Measurements from ENCODE around the gene C11orf21. TPM values are rescaled to one million over a fixed set of nuclear protein-coding genes. Genes with fewer than 3 reads are reported as not detected.

The C11orf21 gene
- polyA plus RNA-seq, 1 donor (not counting 4 experiments of a cell fraction or from before 2014, with no cell fraction given) = not detected

- no peaks in the 10 kb centered on the region for H3K9me3 ChIP-seq (ENCODE audit: control insufficient read depth, low read depth, low read length)
- no peaks in the 10 kb centered on the region for H3K36me3 ChIP-seq (ENCODE audit: control insufficient read depth in 2 of 2, extremely low read depth in 1 of 2, insufficient read depth in 2 of 2, low read length in 2 of 2)
- DNase-seq (ENCODE audit: low read depth, low spot score) (no peak), FAIRE-seq (no peak)
- H3K9me1 ChIP-seq (ENCODE audit: control insufficient read depth, extremely low read depth, insufficient read depth, low read length) = no peaks in the 10 kb centered on the region
- no peaks in the 10 kb centered on the region for H3K79me2 ChIP-seq (ENCODE audit: control insufficient read depth, insufficient read depth, low read length)
- dilution Hi-C loops (cut with MboI; ENCODE audit: extremely low pct_ligation_motif_present, low sequenced_read_pairs) = no loop called here
- no peaks in the 10 kb centered on the region for H3K27me3 ChIP-seq (ENCODE audit: control insufficient read depth, extremely low read depth, insufficient read depth, low read length)
- no peak overlapping the region for H2AFZ ChIP-seq (ENCODE audit: control insufficient read depth, low read length)
- no peak overlapping the region for H3K27ac ChIP-seq (ENCODE audit: control insufficient read depth, insufficient read depth, low read length)
- no peak for TF ChIP-seq EZH2 (IDR thresholded peaks at IDR 0.05; ENCODE audit: low read length)
- TF ChIP-seq, protein P1, sequence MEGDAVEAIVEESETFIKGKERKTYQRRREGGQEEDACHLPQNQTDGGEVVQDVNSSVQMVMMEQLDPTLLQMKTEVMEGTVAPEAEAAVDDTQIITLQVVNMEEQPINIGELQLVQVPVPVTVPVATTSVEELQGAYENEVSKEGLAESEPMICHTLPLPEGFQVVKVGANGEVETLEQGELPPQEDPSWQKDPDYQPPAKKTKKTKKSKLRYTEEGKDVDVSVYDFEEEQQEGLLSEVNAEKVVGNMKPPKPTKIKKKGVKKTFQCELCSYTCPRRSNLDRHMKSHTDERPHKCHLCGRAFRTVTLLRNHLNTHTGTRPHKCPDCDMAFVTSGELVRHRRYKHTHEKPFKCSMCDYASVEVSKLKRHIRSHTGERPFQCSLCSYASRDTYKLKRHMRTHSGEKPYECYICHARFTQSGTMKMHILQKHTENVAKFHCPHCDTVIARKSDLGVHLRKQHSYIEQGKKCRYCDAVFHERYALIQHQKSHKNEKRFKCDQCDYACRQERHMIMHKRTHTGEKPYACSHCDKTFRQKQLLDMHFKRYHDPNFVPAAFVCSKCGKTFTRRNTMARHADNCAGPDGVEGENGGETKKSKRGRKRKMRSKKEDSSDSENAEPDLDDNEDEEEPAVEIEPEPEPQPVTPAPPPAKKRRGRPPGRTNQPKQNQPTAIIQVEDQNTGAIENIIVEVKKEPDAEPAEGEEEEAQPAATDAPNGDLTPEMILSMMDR (optimal IDR thresholded peaks at IDR 0.05 in 1 of 3, IDR thresholded peaks at IDR 0.05 in 1 of 3, conservative IDR thresholded peaks at IDR 0.05 in 1 of 3; ENCODE audit: extremely low read depth in 1 of 3, insufficient read depth in 2 of 3, low read length in 3 of 3) = no peak
- H4K20me1 ChIP-seq (ENCODE audit: control insufficient read depth, extremely low read depth, insufficient read depth, low read length) = no peaks in the 10 kb centered on the region
- no peak overlapping the region for H3K4me2 ChIP-seq (ENCODE audit: control insufficient read depth, extremely low read depth, insufficient read depth, low read depth, low read length)
- H3K4me3 ChIP-seq (ENCODE audit: control insufficient read depth in 2 of 3, extremely low read depth in 1 of 3, insufficient read depth in 2 of 3, low read depth in 1 of 3, low read length in 3 of 3) = no peak overlapping the region
- H3K4me1 ChIP-seq (ENCODE audit: control insufficient read depth, extremely low read depth, insufficient read depth, low read length) = peaks cover 10% of the 10 kb centered on the region
- no peak overlapping the region for H3K9ac ChIP-seq (ENCODE audit: control insufficient read depth, extremely low read depth, insufficient read depth, low read length)
These were observed 49.7 kb downstream of the C11orf21 start for GRCh38 chr11:2252018-2252417.

GRCh38 chr11:2251138-2251537 lies 50.6 kb downstream of the C11orf21 start:
- Histone ChIP-seq H3K4me1 (ENCODE audit: control insufficient read depth, extremely low read depth, insufficient read depth, low read length) (peaks cover under 1% of the 10 kb centered on the region), H3K27ac (ENCODE audit: control insufficient read depth, insufficient read depth, low read length) (no peak overlapping the region), H3K9ac (ENCODE audit: control insufficient read depth, extremely low read depth, insufficient read depth, low read length) (no peak overlapping the region), H3K36me3 (ENCODE audit: control insufficient read depth in 2 of 2, extremely low read depth in 1 of 2, insufficient read depth in 2 of 2, low read length in 2 of 2) (no peaks in the 10 kb centered on the region), H3K27me3 (ENCODE audit: control insufficient read depth, extremely low read depth, insufficient read depth, low read length) (no peaks in the 10 kb centered on the region), H3K4me3 (ENCODE audit: control insufficient read depth in 2 of 3, extremely low read depth in 1 of 3, insufficient read depth in 2 of 3, low read depth in 1 of 3, low read length in 3 of 3) (no peak overlapping the region), H3K4me2 (ENCODE audit: control insufficient read depth, extremely low read depth, insufficient read depth, low read depth, low read length) (no peak overlapping the region), H3K79me2 (ENCODE audit: control insufficient read depth, insufficient read depth, low read length) (no peaks in the 10 kb centered on the region), H4K20me1 (ENCODE audit: control insufficient read depth, extremely low read depth, insufficient read depth, low read length) (no peaks in the 10 kb centered on the region), H2AFZ (ENCODE audit: control insufficient read depth, low read length) (no peak overlapping the region), H3K9me1 (ENCODE audit: control insufficient read depth, extremely low read depth, insufficient read depth, low read length) (no peaks in the 10 kb centered on the region), H3K9me3 (ENCODE audit: control insufficient read depth, low read depth, low read length) (no peaks in the 10 kb centered on the region)
- dilution Hi-C loops (cut with MboI; ENCODE audit: extremely low pct_ligation_motif_present, low sequenced_read_pairs) = no loop called here
- no peak for TF ChIP-seq EZH2 (IDR thresholded peaks at IDR 0.05; ENCODE audit: low read length)
- TF ChIP-seq, protein P1 (optimal IDR thresholded peaks at IDR 0.05 in 1 of 3, IDR thresholded peaks at IDR 0.05 in 1 of 3, conservative IDR thresholded peaks at IDR 0.05 in 1 of 3; ENCODE audit: extremely low read depth in 1 of 3, insufficient read depth in 2 of 3, low read length in 3 of 3) = no peak
- no peak for FAIRE-seq
- DNase-seq (ENCODE audit: low read depth, low spot score) = no peak
